ENCODE results near the gene NBPF6.
"Not testable (repeated sequence)": the region's sequence is repeated elsewhere in the genome, so short reads cannot be mapped to it uniquely, and the experiment has no call there.

GRCh38 chr1:108432002-108432401 is 18.1 kb upstream of the NBPF6 start:
- TF ChIP-seq MAX (IDR thresholded peaks at IDR 0.05; ENCODE audit: low read depth, low read length); CTCF (IDR thresholded peaks at IDR 0.05; ENCODE audit: low read depth, low read length); POLR2A (IDR thresholded peaks at IDR 0.05; ENCODE audit: extremely low read depth, insufficient read length); MYC (IDR thresholded peaks at IDR 0.05; ENCODE audit: low read depth, low read length): not testable (repeated sequence)

Measured in NB4 (cell line).